ENCODE measurements around the gene GOLGA6D. TPM values are rescaled to one million over a fixed set of nuclear protein-coding genes. Genes with fewer than 3 reads are reported as not detected.
"Not testable (repeated sequence)": the region's sequence is repeated elsewhere in the genome, so short reads cannot be mapped to it uniquely, and the experiment has no call there.

GOLGA6D gene
- polyA plus RNA-seq, 1 experiment: not detected

- ChIA-PET POLR2A (no interaction called here), CTCF (no interaction called here)
- no peak for DNase-seq (ENCODE audit: low read depth)
- no peak overlapping the region for H3K4me3 ChIP-seq (ENCODE audit: low read depth, low read length)
- no peaks in the 10 kb centered on the region for H3K36me3 ChIP-seq (ENCODE audit: control insufficient read depth, insufficient read depth, low read length)
- peaks cover 13% of the 10 kb centered on the region; the same call in 1 of the 2 replicates for H3K27me3 ChIP-seq (ENCODE audit: control insufficient read depth, insufficient read depth, low read length)
- TF ChIP-seq CTCF (IDR thresholded peaks at IDR 0.05; ENCODE audit: insufficient read depth, low read depth, low read length): no peak
Observed at GRCh38 chr15:75235760-75236729, 46.6 kb upstream of the GOLGA6D start.

- Histone ChIP-seq H3K36me3 (ENCODE audit: control insufficient read depth, insufficient read depth, low read length) (no peaks in the 10 kb centered on the region), H3K4me3 (ENCODE audit: low read depth, low read length) (no peak overlapping the region), H3K27me3 (ENCODE audit: control insufficient read depth, insufficient read depth, low read length) (peaks cover 13% of the 10 kb centered on the region; the same call in 1 of the 2 replicates)
- CTCF ChIA-PET: no interaction called here
- TF ChIP-seq CTCF (IDR thresholded peaks at IDR 0.05; ENCODE audit: insufficient read depth, low read depth, low read length): no peak
- POLR2A ChIA-PET: no interaction called here
- DNase-seq (ENCODE audit: low read depth): no peak
Observed at GRCh38 chr15:75237316-75237982, 45.2 kb upstream of the GOLGA6D start.

- Histone ChIP-seq H3K36me3 (ENCODE audit: control insufficient read depth, insufficient read depth, low read length) (no peaks in the 10 kb centered on the region), H3K27me3 (ENCODE audit: control insufficient read depth, insufficient read depth, low read length) (peaks cover 11% of the 10 kb centered on the region; the same call in 1 of the 2 replicates), H3K4me3 (ENCODE audit: low read depth, low read length) (no peak overlapping the region)
- ChIA-PET POLR2A (no interaction called here), CTCF (no interaction called here)
- TF ChIP-seq CTCF (IDR thresholded peaks at IDR 0.05; ENCODE audit: insufficient read depth, low read depth, low read length): no peak
- DNase-seq (ENCODE audit: low read depth): no peak
Observed at GRCh38 chr15:75238150-75238549, 44.5 kb upstream of the GOLGA6D start.

- CTCF ChIA-PET; POLR2A ChIA-PET; DNase-seq (ENCODE audit: low read depth); H3K36me3 ChIP-seq (ENCODE audit: control insufficient read depth, insufficient read depth, low read length); H3K27me3 ChIP-seq (ENCODE audit: control insufficient read depth, insufficient read depth, low read length); H3K4me3 ChIP-seq (ENCODE audit: low read depth, low read length): not testable (repeated sequence)
Observed at GRCh38 chr15:75245741-75246140, 36.9 kb upstream of the GOLGA6D start.

- H3K36me3 ChIP-seq (ENCODE audit: control insufficient read depth, insufficient read depth, low read length); DNase-seq (ENCODE audit: low read depth); H3K4me3 ChIP-seq (ENCODE audit: low read depth, low read length); POLR2A ChIA-PET: not testable (repeated sequence)
- H3K27me3 ChIP-seq (ENCODE audit: control insufficient read depth, insufficient read depth, low read length): peaks cover 13% of the 10 kb centered on the region
- CTCF ChIA-PET: interaction anchor here (0.9 kb wide), 1 partner anchor 226 kb away, joined by 4 read pairs; the partner anchor contains the start of gene PPCDC
Observed at GRCh38 chr15:75248991-75249390, 33.6 kb upstream of the GOLGA6D start.

- ChIA-PET CTCF (interaction anchor here (0.6 to 0.9 kb wide), 2 partner anchors 226 to 479 kb away, joined by 4 read pairs; partner anchors contain the start of gene PPCDC), POLR2A (no interaction called here)
- Histone ChIP-seq H3K4me3 (ENCODE audit: low read depth, low read length) (no peak overlapping the region), H3K36me3 (ENCODE audit: control insufficient read depth, insufficient read depth, low read length) (no peaks in the 10 kb centered on the region), H3K27me3 (ENCODE audit: control insufficient read depth, insufficient read depth, low read length) (peaks cover 13% of the 10 kb centered on the region)
- no peak for DNase-seq (ENCODE audit: low read depth)
- TF ChIP-seq CTCF (IDR thresholded peaks at IDR 0.05; ENCODE audit: insufficient read depth, low read depth, low read length): no peak
Observed at GRCh38 chr15:75249726-75250125, 32.9 kb upstream of the GOLGA6D start.

- DNase-seq (ENCODE audit: low read depth); CTCF ChIA-PET; H3K4me3 ChIP-seq (ENCODE audit: low read depth, low read length); POLR2A ChIA-PET; H3K36me3 ChIP-seq (ENCODE audit: control insufficient read depth, insufficient read depth, low read length): not testable (repeated sequence)
- H3K27me3 ChIP-seq (ENCODE audit: control insufficient read depth, insufficient read depth, low read length): peaks cover 13% of the 10 kb centered on the region
Observed at GRCh38 chr15:75251343-75251742, 31.3 kb upstream of the GOLGA6D start.

- DNase-seq (ENCODE audit: low read depth); CTCF ChIA-PET; H3K4me3 ChIP-seq (ENCODE audit: low read depth, low read length); H3K36me3 ChIP-seq (ENCODE audit: control insufficient read depth, insufficient read depth, low read length); POLR2A ChIA-PET: not testable (repeated sequence)
- H3K27me3 ChIP-seq (ENCODE audit: control insufficient read depth, insufficient read depth, low read length): peaks cover 13% of the 10 kb centered on the region
Observed at GRCh38 chr15:75252285-75252684, 30.4 kb upstream of the GOLGA6D start.

Measured in BJ (cell line).